SU-DHL-6 (cell line): ENCODE results near the gene CLMN.

Experiments used
- H2AFZ ChIP-seq: fragments of 200-600 bp; sonication (generic); 2 replicates; pipeline ENCODE4 v1.6.1; 2014; ENCODE audit warnings: low read depth, mild to moderate bottlenecking, moderate library complexity, mixed read lengths, antibody characterized with exemption, low read length; ENCODE audit not compliant: severe bottlenecking
- H3F3A ChIP-seq: fragments of 200-600 bp; shearing (Covaris generic); 2 replicates; pipeline ENCODE4 v1.6.0; 2016; ENCODE audit warnings: antibody characterized with exemption, mild to moderate bottlenecking; ENCODE audit not compliant: insufficient read depth
- H3K27ac ChIP-seq: fragments of 200-600 bp; sonication (generic); 2 replicates; pipeline ENCODE4 v1.5.1; 2016; ENCODE audit warnings: low read depth, mild to moderate bottlenecking, low read length, moderate library complexity, mixed read lengths
- H3K27me3 ChIP-seq: fragments of 200-600 bp; sonication (generic), shearing (Covaris generic); 2 replicates; pipeline ENCODE4 v1.6.0; 2014; ENCODE audit warnings: mild to moderate bottlenecking, low read length
- H3K36me3 ChIP-seq: fragments of 200-600 bp; sonication (generic); 2 replicates; pipeline ENCODE4 v1.6.1; 2014; ENCODE audit warnings: mild to moderate bottlenecking, low read length, mixed read lengths
- H3K4me2 ChIP-seq: fragments of 300-600, 200-600 bp; shearing (Covaris generic), sonication (generic); 2 replicates; pipeline ENCODE4 v1.6.0; 2014; ENCODE audit warnings: low read length, low read depth, mild to moderate bottlenecking; ENCODE audit not compliant: poor library complexity, severe bottlenecking
- H3K4me3 ChIP-seq: fragments of 200-600 bp; sonication (generic); 2 replicates; pipeline ENCODE4 v1.5.1; 2014; ENCODE audit warnings: antibody characterized with exemption, low read length, mild to moderate bottlenecking, mixed read lengths; ENCODE audit not compliant: insufficient read depth, poor library complexity, severe bottlenecking
- H3K79me2 ChIP-seq: fragments of 200-600 bp; sonication (generic); 2 replicates; pipeline ENCODE4 v1.6.1; 2014; ENCODE audit warnings: mild to moderate bottlenecking, low read length, moderate library complexity; ENCODE audit not compliant: insufficient read depth
- H3K9ac ChIP-seq: fragments of 200-600 bp; sonication (generic); 2 replicates; pipeline ENCODE4 v1.7.0; 2014; ENCODE audit warnings: mild to moderate bottlenecking, low read length
- H3K9me2 ChIP-seq: fragments of 200-600 bp; sonication (generic); replicated peaks from 2 replicates; pipeline ENCODE4 v1.6.1; 2014; ENCODE audit warnings: low read length; ENCODE audit not compliant: insufficient read depth
- H3K9me3 ChIP-seq: fragments of 200-600 bp; sonication (generic); 2 replicates; pipeline ENCODE4 v1.6.1; 2014; ENCODE audit warnings: low read length, mixed read lengths; ENCODE audit not compliant: insufficient read depth
- H4K20me1 ChIP-seq: fragments of 200-600 bp; sonication (generic); 2 replicates; pipeline ENCODE4 v1.6.1; 2014; ENCODE audit warnings: low read depth, mild to moderate bottlenecking, antibody characterized with exemption, low read length, moderate library complexity, mixed read lengths
- EZH2phosphoT487 ChIP-seq: fragments of 200-600 bp; sonication (generic), shearing (Covaris generic); conservative IDR thresholded peaks from 2 replicates; pipeline ENCODE4 v1.6.1; 2018; ENCODE audit warnings: mild to moderate bottlenecking, antibody characterized with exemption, low read length, moderate library complexity, mixed read lengths
- TF ChIP-seq, protein P1 (sequence below): fragments of 200-600 bp; sonication (generic); IDR thresholded peaks from one replicate; pipeline ENCODE4 v1.5.1; 2017; ENCODE audit warnings: antibody characterized with exemption, mild to moderate bottlenecking, low read length, moderate library complexity; ENCODE audit not compliant: insufficient read depth, poor library complexity, severe bottlenecking

Gene CLMN

DNA sequence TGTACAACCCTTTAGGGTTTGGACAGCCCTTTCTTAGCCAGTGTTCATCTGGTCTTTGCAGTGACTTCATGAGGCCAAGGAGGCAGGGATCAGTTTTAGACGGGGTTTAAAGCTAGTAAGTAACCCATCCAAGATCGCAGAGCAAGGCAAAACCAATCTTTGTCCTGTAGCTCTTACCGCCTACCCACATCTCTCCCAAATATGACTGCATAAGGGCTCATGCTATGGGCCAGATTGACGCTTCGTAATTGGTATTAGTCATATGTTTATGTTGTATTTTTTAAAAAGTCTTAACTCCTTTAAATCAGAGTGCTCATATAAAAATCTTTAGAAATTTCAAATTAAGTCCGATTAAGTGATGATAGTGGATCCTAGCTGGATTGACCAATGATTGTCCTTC lies 3.7 kb upstream of the CLMN start:
- Histone ChIP-seq H3K4me2 (no peak overlapping the region), H3K9me2 (no peaks in the 10 kb centered on the region), H3K4me3 (no peak overlapping the region), H3K27ac (no peak overlapping the region), H3K79me2 (no peaks in the 10 kb centered on the region), H3K9me3 (no peaks in the 10 kb centered on the region), H3K9ac (no peak overlapping the region), H3K27me3 (no peaks in the 10 kb centered on the region), H4K20me1 (no peaks in the 10 kb centered on the region), H3K36me3 (no peaks in the 10 kb centered on the region), H3F3A (no peaks in the 10 kb centered on the region), H2AFZ (no peak overlapping the region)
- TF ChIP-seq, protein P1, sequence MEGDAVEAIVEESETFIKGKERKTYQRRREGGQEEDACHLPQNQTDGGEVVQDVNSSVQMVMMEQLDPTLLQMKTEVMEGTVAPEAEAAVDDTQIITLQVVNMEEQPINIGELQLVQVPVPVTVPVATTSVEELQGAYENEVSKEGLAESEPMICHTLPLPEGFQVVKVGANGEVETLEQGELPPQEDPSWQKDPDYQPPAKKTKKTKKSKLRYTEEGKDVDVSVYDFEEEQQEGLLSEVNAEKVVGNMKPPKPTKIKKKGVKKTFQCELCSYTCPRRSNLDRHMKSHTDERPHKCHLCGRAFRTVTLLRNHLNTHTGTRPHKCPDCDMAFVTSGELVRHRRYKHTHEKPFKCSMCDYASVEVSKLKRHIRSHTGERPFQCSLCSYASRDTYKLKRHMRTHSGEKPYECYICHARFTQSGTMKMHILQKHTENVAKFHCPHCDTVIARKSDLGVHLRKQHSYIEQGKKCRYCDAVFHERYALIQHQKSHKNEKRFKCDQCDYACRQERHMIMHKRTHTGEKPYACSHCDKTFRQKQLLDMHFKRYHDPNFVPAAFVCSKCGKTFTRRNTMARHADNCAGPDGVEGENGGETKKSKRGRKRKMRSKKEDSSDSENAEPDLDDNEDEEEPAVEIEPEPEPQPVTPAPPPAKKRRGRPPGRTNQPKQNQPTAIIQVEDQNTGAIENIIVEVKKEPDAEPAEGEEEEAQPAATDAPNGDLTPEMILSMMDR = no peak
- TF ChIP-seq EZH2phosphoT487 = no peak

DNA sequence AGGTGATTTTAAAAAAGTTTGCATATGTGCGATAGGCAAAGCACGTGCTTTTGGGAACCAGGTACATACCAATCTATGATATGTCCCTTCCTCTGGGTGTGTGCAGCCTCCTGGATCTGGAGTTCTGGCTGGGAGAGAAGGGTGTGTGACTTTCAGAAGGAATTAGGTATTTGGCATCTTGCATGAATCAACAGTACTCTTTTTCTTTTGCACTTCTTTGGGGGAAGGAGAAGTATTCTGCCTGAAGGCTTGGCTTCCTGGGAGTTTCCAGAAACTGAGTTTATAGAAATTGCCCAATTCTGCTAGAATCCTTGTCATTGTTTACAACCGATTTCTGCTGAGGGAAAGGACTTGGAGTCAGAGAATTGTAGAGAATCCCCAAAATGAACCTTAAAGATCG lies 2.9 kb upstream of the CLMN start:
- Histone ChIP-seq H3K79me2 (no peaks in the 10 kb centered on the region), H3K27ac (no peak overlapping the region), H3K9me2 (no peaks in the 10 kb centered on the region), H3K27me3 (no peaks in the 10 kb centered on the region), H4K20me1 (no peaks in the 10 kb centered on the region), H3K9me3 (no peaks in the 10 kb centered on the region), H3K36me3 (no peaks in the 10 kb centered on the region), H2AFZ (no peak overlapping the region), H3F3A (no peaks in the 10 kb centered on the region), H3K9ac (no peak overlapping the region), H3K4me3 (no peak overlapping the region), H3K4me2 (no peak overlapping the region)
- no peak for TF ChIP-seq EZH2phosphoT487
- TF ChIP-seq, protein P1 = no peak

DNA sequence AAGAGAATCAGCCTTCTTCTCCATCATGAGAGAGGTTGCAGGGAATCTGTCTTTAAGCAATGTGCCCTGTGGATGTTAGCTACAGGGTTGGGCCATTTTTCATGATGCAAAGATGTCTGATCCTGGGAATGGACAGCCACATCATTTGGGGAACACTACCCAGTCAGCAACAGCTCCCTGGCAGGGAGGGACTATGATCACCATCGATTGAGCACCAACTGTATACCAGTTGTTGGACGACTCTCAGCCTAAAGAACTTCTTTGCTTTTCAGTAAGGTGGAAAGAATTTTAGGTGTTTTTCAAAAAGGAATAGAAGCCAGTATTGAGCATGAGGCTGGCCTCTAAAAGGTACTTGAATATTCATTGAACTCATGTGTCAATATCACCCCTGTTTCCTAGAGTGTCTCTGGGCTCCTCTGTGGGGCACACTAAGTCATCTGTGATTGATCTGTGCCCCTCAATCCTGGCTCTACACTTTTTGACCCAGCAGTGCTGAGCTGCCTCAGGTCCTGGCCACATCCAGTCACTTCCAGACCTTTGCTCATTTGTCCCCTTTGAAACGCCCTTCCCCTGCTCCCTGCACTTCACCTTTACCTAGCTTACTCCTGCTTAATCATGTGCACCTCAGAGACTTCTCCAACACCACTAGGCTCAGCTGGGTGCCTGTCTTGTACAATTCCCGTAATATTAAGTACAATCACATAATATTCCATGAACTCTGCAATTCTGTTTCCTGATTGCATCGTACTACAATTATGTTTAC lies 2.2 kb upstream of the CLMN start:
- Histone ChIP-seq H3K9ac (no peak overlapping the region), H3K9me2 (no peaks in the 10 kb centered on the region), H2AFZ (no peak overlapping the region), H3K36me3 (no peaks in the 10 kb centered on the region), H3F3A (no peaks in the 10 kb centered on the region), H3K4me2 (no peak overlapping the region), H3K9me3 (no peaks in the 10 kb centered on the region), H3K79me2 (no peaks in the 10 kb centered on the region), H3K27me3 (no peaks in the 10 kb centered on the region), H4K20me1 (no peaks in the 10 kb centered on the region), H3K27ac (no peak overlapping the region), H3K4me3 (no peak overlapping the region)
- TF ChIP-seq EZH2phosphoT487 = no peak
- TF ChIP-seq, protein P1 = no peak
